GM12878 (cell line): ENCODE measurements around the gene ISCA2. TPM values are rescaled to one million over a fixed set of nuclear protein-coding genes. Genes with fewer than 3 reads are reported as not detected.

Source experiments
- ATAC-seq: fragments of 200-7000 bp; cut with Tn5 transposase; 3 replicates; pipeline ENCODE4 v1.9.1; 2020; ENCODE audit warnings: mild to moderate bottlenecking, moderate library complexity
- BruUV-seq: library from RNA; stranded (reverse); fragments of 400-500 nt; replicated peaks from 2 replicates; lab custom pipeline; 2021; lab: Mats Ljungman, UMichigan
- CTCF ChIA-PET: fragments of 300-600 bp; sonication (Branson Sonifier 250); formaldehyde crosslinking; extraction: SDS; loops from one replicate; lab custom pipeline; 2021; ENCODE audit warnings: inconsistent platforms; lab: Yijun Ruan, JAX
- POLR2A ChIA-PET: fragments of 350-600 bp; formaldehyde crosslinking; extraction: SDS; loops from one replicate; lab custom pipeline; 2021; ENCODE audit warnings: inconsistent platforms; lab: Charles Lee
- RAD21 ChIA-PET: fragments of 300-600 bp; sonication (Branson Sonifier 250); formaldehyde crosslinking; loops from one replicate; lab custom pipeline; 2023; ENCODE audit warnings: antibody characterized with exemption; ENCODE audit not compliant: unreplicated experiment; lab: Charles Lee
- SMC1A ChIA-PET: fragments of 300-600 bp; sonication (Branson Sonifier 250); formaldehyde crosslinking; loops from one replicate; lab custom pipeline; 2023; ENCODE audit not compliant: unreplicated experiment, uncharacterized antibody; lab: Charles Lee
- DNase-seq: peaks from one replicate; pipeline ENCODE4 v3.0.0-alpha.2; 2011; ENCODE audit warnings: low read depth, low spot score
- FAIRE-seq: peaks from 3 replicates; lab custom pipeline; 2011; peaks lifted over from hg19 to GRCh38; lab: Jason Lieb, UNC
- H2AFZ ChIP-seq: 2 replicates; pipeline ENCODE4 v1.6.0; 2011; ENCODE audit warnings: low read depth, low read length, control low read depth; ENCODE audit not compliant: control insufficient read depth
- H3K27ac ChIP-seq: 2 replicates; pipeline ENCODE4 v1.5.1; 2011; ENCODE audit warnings: control low read depth; ENCODE audit not compliant: control insufficient read depth, insufficient read depth
- H3K27me3 ChIP-seq, 2 experiments: replicated peaks in 1 of 2; 2 replicates each; pipeline versions ENCODE4 v1.6.0 to v1.6.1; 2011; ENCODE audit warnings: low read length in 1 of 2; ENCODE audit not compliant: control insufficient read depth in 2 of 2, insufficient read depth in 2 of 2
- H3K36me3 ChIP-seq, 2 experiments: 2 replicates each; pipeline ENCODE4 v1.5.1; 2011; ENCODE audit warnings: low read length in 1 of 2; ENCODE audit not compliant: control insufficient read depth in 2 of 2, insufficient read depth in 2 of 2
- H3K4me1 ChIP-seq: 2 replicates; pipeline ENCODE4 v1.6.1; 2011; ENCODE audit warnings: mild to moderate bottlenecking, low read length, moderate library complexity, mixed read lengths; ENCODE audit not compliant: control insufficient read depth, insufficient read depth
- H3K4me2 ChIP-seq: 2 replicates; pipeline ENCODE4 v1.6.0; 2011; ENCODE audit warnings: control low read depth; ENCODE audit not compliant: control insufficient read depth, insufficient read depth
- H3K4me3 ChIP-seq: fragments of 200-600 bp; sonication (generic); 2 replicates; pipeline ENCODE4 v1.5.1; 2016
- H3K79me2 ChIP-seq: 2 replicates; pipeline ENCODE4 v1.6.0; 2011; ENCODE audit warnings: low read length; ENCODE audit not compliant: control insufficient read depth, insufficient read depth
- H3K9ac ChIP-seq: 2 replicates; pipeline ENCODE4 v1.8.0; 2011; ENCODE audit warnings: low read length, control low read depth, mixed read lengths; ENCODE audit not compliant: control insufficient read depth, insufficient read depth
- H3K9me3 ChIP-seq: replicated peaks from 3 replicates; pipeline ENCODE4 v1.5.1; 2011; ENCODE audit warnings: mild to moderate bottlenecking, low read length; ENCODE audit not compliant: control insufficient read depth, insufficient read depth
- H4K20me1 ChIP-seq: 2 replicates; pipeline ENCODE4 v1.6.0; 2011; ENCODE audit not compliant: control insufficient read depth, insufficient read depth
- PKNOX1 ChIP-seq: fragments of 450-650 bp; IDR thresholded peaks from 2 replicates; pipeline ENCODE4 v1.6.1; 2016; ENCODE audit warnings: mild to moderate bottlenecking
- RUNX3 ChIP-seq: IDR thresholded peaks from 2 replicates; pipeline ENCODE4 v1.6.1; 2012; ENCODE audit warnings: low read length, inconsistent platforms
- SPI1 ChIP-seq: IDR thresholded peaks from 2 replicates; pipeline ENCODE4 v1.6.1; 2011; ENCODE audit warnings: low read depth, mild to moderate bottlenecking, low read length, moderate library complexity, borderline replicate concordance; ENCODE audit not compliant: insufficient read depth
- ZNF217 ChIP-seq: fragments of 450-650 bp; IDR thresholded peaks from 2 replicates; pipeline ENCODE4 v1.6.1; 2017; ENCODE audit warnings: antibody characterized with exemption, mild to moderate bottlenecking
- WGBS: methylation state at CpG from one replicate; pipeline ENCODE4 v1.1.6; 2016; ENCODE audit warnings: low lambda C conversion rate; ENCODE audit not compliant: insufficient replicate concordance, insufficient coverage; ENCODE audit errors: missing lambda C conversion rate; 5-methylcytosine and 5-hydroxymethylcytosine counted together
- in situ Hi-C: fragments of 300-500 bp; cut with MboI; formaldehyde crosslinking; loops from 9 replicates; pipeline ENCODE4 v1.14.3; 2018; ENCODE audit warnings: mixed read lengths
- intact Hi-C: fragments of 100-400 bp; cut with micrococcal nuclease; formaldehyde crosslinking; loops from one replicate; pipeline ENCODE4 v1.14.2; 2022; ENCODE audit not compliant: unreplicated experiment
- polyA plus RNA-seq, 11 experiments: library from polyadenylated mRNA; depleted of rRNA in 4 of 11; unstranded in 6 of 11; stranded (reverse) in 5 of 11; fragments of >200 nt; fragmentation: Nextera tagmentation in 4 of 11; fragmentation: Illumina TruSeq in 1 of 11; extraction: Ambion mirVana in 4 of 11; extraction: Trizol in 1 of 11; gene quantifications; 1 replicate in 1 of 11; 2 replicates in 10 of 11; pipeline versions ENCODE4 v1.2.1 to v1.2.3, GENCODE V29; 2011 to 2016; ENCODE audit warnings: inconsistent platforms in 2 of 11, missing spikeins in 2 of 11, low read depth in 1 of 11
- total RNA-seq, 4 experiments: library from RNA; depleted of rRNA in 3 of 4; stranded (reverse); fragments of >200 nt in 3 of 4; fragmentation: Illumina TruSeq in 1 of 4; extraction: Trizol in 1 of 4; gene quantifications; 2 replicates each; pipeline versions ENCODE4 v1.2.1 to v1.2.3, GENCODE V29; 2013 to 2021

ISCA2 gene
- total and polyA plus RNA-seq, 10 of the 15 experiments (the other 5 are each of a cell fraction or from before 2014, with no cell fraction given), result 7.5 to 116 (median 32.5) TPM

DNA sequence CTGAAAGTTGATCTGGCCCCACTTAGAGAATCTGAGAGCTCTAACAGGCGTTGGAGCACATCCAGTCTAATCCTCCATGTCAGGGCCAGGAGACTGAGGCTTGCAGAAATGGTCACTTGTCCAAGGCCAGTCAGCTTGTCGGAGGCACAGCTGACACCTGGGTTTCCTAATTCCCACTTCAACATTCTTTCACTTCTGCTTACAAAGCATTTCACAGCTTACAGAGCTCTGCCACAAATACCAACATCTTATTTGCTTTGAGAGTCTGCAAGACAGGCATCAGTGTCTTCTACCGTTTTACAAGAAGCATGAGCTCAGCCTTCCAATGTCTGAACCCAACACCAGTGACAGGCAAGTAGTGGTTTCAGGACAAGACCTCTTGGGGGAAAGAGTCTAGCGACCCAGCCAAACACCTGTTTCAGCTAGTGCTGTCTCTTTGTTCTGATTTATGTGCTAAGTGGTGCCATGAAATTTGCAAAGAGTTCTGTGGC lies 31.8 kb downstream of the ISCA2 start:
- BruUV-seq, result no TSS peak
- no peaks in the 10 kb centered on the region for H3K9me3 ChIP-seq
- FAIRE-seq (peak; percentile 80), DNase-seq (peak; percentile 9), ATAC-seq (peak; percentile 48)
- H2AFZ ChIP-seq, result no peak overlapping the region
- ChIA-PET SMC1A (no interaction called here), POLR2A (interaction anchor here (0.6 kb wide), 1 partner anchor 41 kb away, joined by 5 read pairs; no protein-coding TSS in a partner anchor), CTCF (interaction anchor here (0.9 kb wide), 1 partner anchor 48 kb away, joined by 3 read pairs; no protein-coding TSS in a partner anchor), RAD21 (interaction anchor here (0.7 kb wide), 1 partner anchor 89 kb away, joined by 3 read pairs; no protein-coding TSS in a partner anchor)
- 0 out of 2 replicates have a peak, but pooled peaks have one; percentile 13 for TF ChIP-seq RUNX3
- 0 out of 2 replicates have a peak, but pooled peaks have one; percentile 27 for TF ChIP-seq PKNOX1
- no peak for TF ChIP-seq ZNF217
- TF ChIP-seq SPI1, result peak; percentile 66; the same call in 1 of the 2 replicates
- H3K79me2 ChIP-seq, result no peaks in the 10 kb centered on the region
- no peaks in the 10 kb centered on the region for H4K20me1 ChIP-seq
- H3K4me2 ChIP-seq, result no peak overlapping the region
- intact Hi-C loops, result no loop called here
- H3K27ac ChIP-seq, result no peak overlapping the region
- H3K4me1 ChIP-seq, result peaks cover 5% of the 10 kb centered on the region
- no peaks in the 10 kb centered on the region; a peak in 2 of 4 replicates for H3K27me3 ChIP-seq
- WGBS, result 0% methylated on average over 4 of the region's 4 CpGs
- no peaks in the 10 kb centered on the region for H3K36me3 ChIP-seq
- in situ Hi-C loops, result no loop called here
- H3K4me3 ChIP-seq, result no peak overlapping the region
- H3K9ac ChIP-seq, result no peak overlapping the region
